ENCODE results near the gene DNM2. TPM values are rescaled to one million over a fixed set of nuclear protein-coding genes. Genes with fewer than 3 reads are reported as not detected.
A peak's percentile ranks its signal among the peaks of the same experiment; 100 is the strongest.

The DNM2 gene
- total and polyA plus RNA-seq, 9 of the 15 experiments (the other 6 are each of a cell fraction or from before 2014, with no cell fraction given): 2.2 to 161 (median 72.6) TPM

DNA sequence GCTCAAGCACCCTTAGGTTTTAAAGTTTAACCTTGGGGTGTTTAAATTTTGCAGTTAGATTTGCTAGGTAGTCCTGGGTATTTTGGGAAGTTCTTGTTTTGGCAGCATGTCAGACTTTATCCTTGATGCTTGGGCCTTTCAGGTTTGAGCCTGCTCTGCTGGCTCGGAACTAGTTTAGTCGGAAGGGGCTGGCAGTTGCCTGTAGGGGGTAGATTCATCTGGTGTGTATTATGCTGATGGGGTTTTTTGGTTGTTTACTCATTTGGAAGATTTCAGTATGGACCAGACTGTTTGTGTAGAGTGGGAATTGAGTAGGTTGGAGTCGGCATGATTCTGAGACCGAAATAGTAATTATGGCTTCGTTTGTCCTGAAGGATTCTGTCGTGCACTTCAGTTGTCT is 48.6 kb upstream of the DNM2 start:
- intact Hi-C loops (cut with micrococcal nuclease): no loop called here
- Histone ChIP-seq H3K27ac (ENCODE audit: extremely low read depth, low read depth, low read length) (no peak overlapping the region), H4K20me1 (replicated peaks; ENCODE audit: control insufficient read depth, insufficient read depth, low read length) (peaks cover 36% of the 10 kb centered on the region), H3K9ac (ENCODE audit: insufficient read depth in 1 of 2, low read depth in 2 of 2, low read length in 2 of 2) (no peak overlapping the region), H3K9me3 (replicated peaks; ENCODE audit: control insufficient read depth, insufficient read depth, low read depth, low read length) (no peaks in the 10 kb centered on the region), H3K9me1 (ENCODE audit: control insufficient read depth, insufficient read depth, low read length) (no peaks in the 10 kb centered on the region), H3K79me2 (ENCODE audit: control insufficient read depth, insufficient read depth, low read length) (peaks cover 99% of the 10 kb centered on the region), H3K4me1 (replicated peaks in 1 of 2; ENCODE audit: control insufficient read depth in 2 of 2, insufficient read depth in 2 of 2, low read length in 2 of 2) (no peaks in the 10 kb centered on the region; a peak in 1 of 5 replicates), H2AFZ (ENCODE audit: low read depth, low read length) (no peak overlapping the region), H3K4me2 (ENCODE audit: insufficient read depth, low read length) (no peak overlapping the region), H3K27me3 (ENCODE audit: control insufficient read depth in 2 of 2, insufficient read depth in 2 of 2, low read length in 2 of 2) (no peaks in the 10 kb centered on the region), H3K36me3 (ENCODE audit: control insufficient read depth, insufficient read depth, low read length) (peaks cover 77% of the 10 kb centered on the region), H3K4me3 (no peak overlapping the region)
- ChIA-PET CTCF (ENCODE audit: low intra/inter-chr PET ratio) (interaction anchor here (0.6 kb wide), 1 partner anchor 224 kb away, joined by 3 read pairs; no protein-coding TSS in a partner anchor), POLR2A (interaction anchor here (1.7 kb wide), 1 partner anchor 26 kb away, joined by 5 read pairs; no protein-coding TSS in a partner anchor)
- TF ChIP-seq NBN (IDR thresholded peaks at IDR 0.05; ENCODE audit: low read depth) (no peak), ATF1 (CRISPR knock-in tag; IDR thresholded peaks at IDR 0.05) (no peak), ATF1 (tag; IDR thresholded peaks at IDR 0.05) (no peak), MAFF (IDR thresholded peaks at IDR 0.05; ENCODE audit: low read length) (no peak), STAG1 (CRISPR knock-in tag; IDR thresholded peaks at IDR 0.05; ENCODE audit: borderline replicate concordance) (no peak), ZNF644 (tag; IDR thresholded peaks at IDR 0.05; ENCODE audit: low read depth) (no peak), ZNF316 (IDR thresholded peaks at IDR 0.05) (peak; percentile 48; the same call in 1 of the 2 replicates), ZNF212 (CRISPR knock-in tag; IDR thresholded peaks at IDR 0.05) (no peak)
- BruUV-seq (replicated peaks): no TSS peak
- DNase-seq (ENCODE audit: extremely low read depth in 1 of 4, low spot score in 3 of 4) (no peak), FAIRE-seq (no peak), ATAC-seq (no peak)
- in situ Hi-C loops (cut with MboI): no loop called here
- 89% methylated on average over 6 of the region's 6 CpGs for WGBS (ENCODE audit: insufficient coverage, low coverage, missing lambda C conversion rate)

DNA sequence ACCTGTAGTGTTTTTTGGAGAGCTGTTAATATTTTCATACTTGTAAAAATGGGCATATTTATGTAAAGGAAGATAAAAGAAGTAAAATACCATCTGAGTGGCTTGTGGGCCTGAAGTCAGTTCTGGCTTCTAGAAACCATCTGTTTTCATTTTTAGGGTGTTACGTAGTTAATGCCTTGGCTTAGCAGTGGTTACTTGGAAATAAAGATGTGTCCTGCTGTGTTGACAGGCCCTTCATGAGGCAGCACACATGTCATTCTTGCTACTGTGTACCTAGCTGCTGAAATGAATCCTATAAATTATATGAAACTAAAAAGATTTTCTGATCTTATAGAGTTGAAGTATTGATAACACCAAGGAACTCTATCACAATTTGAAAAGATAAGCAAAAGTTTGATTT is 47.7 kb upstream of the DNM2 start:
- intact Hi-C loops (cut with micrococcal nuclease): no loop called here
- no peak overlapping the region for H3K4me2 ChIP-seq (ENCODE audit: insufficient read depth, low read length)
- no peak for TF ChIP-seq NRF1 (conservative IDR thresholded peaks at IDR 0.05 in 1 of 2, IDR thresholded peaks at IDR 0.05 in 1 of 2)
- no peak for TF ChIP-seq HDAC2 (IDR thresholded peaks at IDR 0.05)
- TF ChIP-seq BHLHE40 (IDR thresholded peaks at IDR 0.05; ENCODE audit: low read length): no peak
- no peak for TF ChIP-seq ZNF134 (CRISPR knock-in tag; conservative IDR thresholded peaks at IDR 0.05)
- TF ChIP-seq NCOA2 (IDR thresholded peaks at IDR 0.05; ENCODE audit: partially characterized antibody in 2 of 2): no peak
- no peak for TF ChIP-seq SRF (CRISPR knock-in tag; IDR thresholded peaks at IDR 0.05)
- no peak for TF ChIP-seq ZNF23 (CRISPR knock-in tag; IDR thresholded peaks at IDR 0.05)
- TF ChIP-seq BRCA1 (IDR thresholded peaks at IDR 0.05): no peak
- TF ChIP-seq BRCA1 (CRISPR knock-in tag; IDR thresholded peaks at IDR 0.05): no peak
- no peak for TF ChIP-seq MCM3 (IDR thresholded peaks at IDR 0.05)
- TF ChIP-seq HNRNPUL1 (IDR thresholded peaks at IDR 0.05; ENCODE audit: low read length): no peak
- TF ChIP-seq BMI1 (IDR thresholded peaks at IDR 0.05; ENCODE audit: low read length): no peak
- TF ChIP-seq, protein P1, sequence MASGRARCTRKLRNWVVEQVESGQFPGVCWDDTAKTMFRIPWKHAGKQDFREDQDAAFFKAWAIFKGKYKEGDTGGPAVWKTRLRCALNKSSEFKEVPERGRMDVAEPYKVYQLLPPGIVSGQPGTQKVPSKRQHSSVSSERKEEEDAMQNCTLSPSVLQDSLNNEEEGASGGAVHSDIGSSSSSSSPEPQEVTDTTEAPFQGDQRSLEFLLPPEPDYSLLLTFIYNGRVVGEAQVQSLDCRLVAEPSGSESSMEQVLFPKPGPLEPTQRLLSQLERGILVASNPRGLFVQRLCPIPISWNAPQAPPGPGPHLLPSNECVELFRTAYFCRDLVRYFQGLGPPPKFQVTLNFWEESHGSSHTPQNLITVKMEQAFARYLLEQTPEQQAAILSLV (tag; IDR thresholded peaks at IDR 0.05): no peak

More for the DNA sequence above, 47.7 kb upstream of the DNM2 start:
- peaks cover 98% of the 10 kb centered on the region for H3K79me2 ChIP-seq (ENCODE audit: control insufficient read depth, insufficient read depth, low read length)
- no TSS peak for BruUV-seq (replicated peaks)
- in situ Hi-C loops (cut with MboI): no loop called here
- H4K20me1 ChIP-seq (replicated peaks; ENCODE audit: control insufficient read depth, insufficient read depth, low read length): peaks cover 34% of the 10 kb centered on the region
- H3K27ac ChIP-seq (ENCODE audit: extremely low read depth, low read depth, low read length): no peak overlapping the region
- WGBS (ENCODE audit: insufficient coverage, low coverage, missing lambda C conversion rate): 94% methylated on average over 1 of the region's 1 CpG
- peaks cover 86% of the 10 kb centered on the region for H3K36me3 ChIP-seq (ENCODE audit: control insufficient read depth, insufficient read depth, low read length)
- FAIRE-seq (no peak), ATAC-seq (no peak), DNase-seq (ENCODE audit: extremely low read depth in 1 of 4, low spot score in 3 of 4) (no peak)
- H3K9ac ChIP-seq (ENCODE audit: insufficient read depth in 1 of 2, low read depth in 2 of 2, low read length in 2 of 2): no peak overlapping the region
- no peaks in the 10 kb centered on the region for H3K9me3 ChIP-seq (replicated peaks; ENCODE audit: control insufficient read depth, insufficient read depth, low read depth, low read length)
- H2AFZ ChIP-seq (ENCODE audit: low read depth, low read length): no peak overlapping the region
- H3K4me3 ChIP-seq: no peak overlapping the region
- CTCF ChIA-PET (ENCODE audit: low intra/inter-chr PET ratio): no interaction called here
- H3K27me3 ChIP-seq (ENCODE audit: control insufficient read depth in 2 of 2, insufficient read depth in 2 of 2, low read length in 2 of 2): no peaks in the 10 kb centered on the region
- H3K9me1 ChIP-seq (ENCODE audit: control insufficient read depth, insufficient read depth, low read length): no peaks in the 10 kb centered on the region
- H3K4me1 ChIP-seq (replicated peaks in 1 of 2; ENCODE audit: control insufficient read depth in 2 of 2, insufficient read depth in 2 of 2, low read length in 2 of 2): no peaks in the 10 kb centered on the region; a peak in 1 of 5 replicates
- POLR2A ChIA-PET: interaction anchor here (1.1 to 2.3 kb wide), 3 partner anchors 10 to 89 kb away, joined by 3 to 7 read pairs (median 5); no protein-coding TSS in a partner anchor
